Measurements from ENCODE around the gene HSPA8.
"Not testable (repeated sequence)": the region's sequence is repeated elsewhere in the genome, so short reads cannot be mapped to it uniquely, and the experiment has no call there.

HSPA8 gene

DNA sequence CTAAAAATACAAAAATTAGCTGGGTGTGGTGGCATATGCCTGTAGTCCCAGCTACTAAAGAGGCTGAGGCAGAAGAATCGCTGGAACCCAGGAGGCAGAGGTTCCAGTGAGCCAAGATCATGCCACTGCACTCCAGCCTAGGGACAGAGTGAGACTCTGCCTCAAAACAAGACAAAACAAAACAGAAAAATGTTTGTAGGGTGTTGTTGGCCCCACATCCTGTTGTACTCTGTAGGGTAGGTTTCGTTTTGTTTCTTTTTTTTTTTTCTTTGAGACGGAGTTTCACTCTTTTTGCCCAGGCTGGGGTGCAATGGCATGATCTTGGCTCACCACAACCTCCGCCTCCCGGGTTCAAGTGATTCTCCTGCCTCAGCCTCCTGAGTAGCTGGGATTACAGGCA, 25.7 kb upstream of the HSPA8 start:
- not testable (repeated sequence) for H2AK5ac ChIP-seq (ENCODE audit: low read length, severe bottlenecking); H2BK5ac ChIP-seq (ENCODE audit: low read depth, low read length, poor library complexity, severe bottlenecking); H3K23ac ChIP-seq (ENCODE audit: low read length in 2 of 2); H3K9me3 ChIP-seq (ENCODE audit: control insufficient read depth, low read length); DNase-seq; H3K4me3 ChIP-seq (ENCODE audit: insufficient read depth in 1 of 2, low read depth in 1 of 2, low read length in 2 of 2); H3K79me1 ChIP-seq (replicated peaks; ENCODE audit: low read length, poor library complexity, severe bottlenecking); H4K8ac ChIP-seq (ENCODE audit: low read length); H3K27ac ChIP-seq (ENCODE audit: low read length, poor library complexity, severe bottlenecking); H3K4me2 ChIP-seq (ENCODE audit: low read length, poor library complexity, severe bottlenecking); H3K14ac ChIP-seq (ENCODE audit: low read length in 2 of 2); H4K91ac ChIP-seq (ENCODE audit: low read length); H3K18ac ChIP-seq (ENCODE audit: low read depth in 1 of 2, low read length in 2 of 2); H3K4ac ChIP-seq (ENCODE audit: low read depth in 1 of 2, low read length in 2 of 2); H2BK15ac ChIP-seq (ENCODE audit: low read depth, poor library complexity, severe bottlenecking); H2BK120ac ChIP-seq (ENCODE audit: low read depth, low read length); H2AFZ ChIP-seq (ENCODE audit: low read depth, low read length); H3K9ac ChIP-seq (ENCODE audit: low read length); H2BK12ac ChIP-seq (ENCODE audit: low read length in 2 of 2); H3K27me3 ChIP-seq (ENCODE audit: control insufficient read depth in 1 of 2, insufficient read depth in 1 of 2, low read length in 2 of 2)
- Histone ChIP-seq H3K36me3 (ENCODE audit: control insufficient read depth in 1 of 2, insufficient read depth in 2 of 2, low read depth in 1 of 2, low read length in 2 of 2) (peaks cover 0 to 68% of the 10 kb centered on the region in 2 experiments), H3K4me1 (ENCODE audit: control insufficient read depth, insufficient read depth, low read depth, low read length) (peaks cover 11% of the 10 kb centered on the region)
- 94% methylated on average over 5 of the region's 5 CpGs for WGBS

DNA sequence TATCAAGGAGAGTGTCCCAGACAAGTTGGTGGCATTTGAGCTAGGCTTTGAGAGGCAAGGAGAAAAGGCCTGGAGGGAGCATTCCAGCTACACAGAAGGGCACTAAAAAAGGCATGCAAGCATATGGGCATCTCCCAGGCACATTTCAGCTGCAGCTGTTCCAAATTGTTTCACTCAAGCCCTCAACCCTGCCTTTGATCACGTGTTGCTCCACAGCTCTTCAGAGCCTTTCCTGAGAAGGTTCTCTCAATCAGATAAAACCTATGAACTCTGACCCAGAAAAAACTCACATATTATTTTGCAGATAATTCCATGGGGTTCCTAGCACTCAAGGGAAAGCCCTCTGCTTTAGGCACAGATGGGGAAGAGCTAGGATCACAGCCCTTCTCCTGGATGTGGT, 24.4 kb upstream of the HSPA8 start:
- H2BK12ac ChIP-seq (ENCODE audit: low read length in 2 of 2) = no peak overlapping the region
- H3K4ac ChIP-seq (ENCODE audit: low read depth in 1 of 2, low read length in 2 of 2) = no peak overlapping the region
- H3K4me1 ChIP-seq (ENCODE audit: control insufficient read depth, insufficient read depth, low read depth, low read length) = peaks cover 6% of the 10 kb centered on the region
- peaks cover 2% of the 10 kb centered on the region for H3K79me1 ChIP-seq (replicated peaks; ENCODE audit: low read length, poor library complexity, severe bottlenecking)
- no peak overlapping the region for H2AFZ ChIP-seq (ENCODE audit: low read depth, low read length)
- H4K91ac ChIP-seq (ENCODE audit: low read length) = no peak overlapping the region
- no peak overlapping the region for H2BK5ac ChIP-seq (ENCODE audit: low read depth, low read length, poor library complexity, severe bottlenecking)
- H2BK120ac ChIP-seq (ENCODE audit: low read depth, low read length) = no peak overlapping the region
- peaks cover 0 to 73% of the 10 kb centered on the region in 2 experiments for H3K36me3 ChIP-seq (ENCODE audit: control insufficient read depth in 1 of 2, insufficient read depth in 2 of 2, low read depth in 1 of 2, low read length in 2 of 2)
- no peak overlapping the region for H3K18ac ChIP-seq (ENCODE audit: low read depth in 1 of 2, low read length in 2 of 2)
- H2AK5ac ChIP-seq (ENCODE audit: low read length, severe bottlenecking) = no peak overlapping the region
- WGBS = 34% methylated on average over 1 of the region's 1 CpG
- no peak overlapping the region for H3K9ac ChIP-seq (ENCODE audit: low read length)
- no peaks in the 10 kb centered on the region for H3K9me3 ChIP-seq (ENCODE audit: control insufficient read depth, low read length)
- H3K4me3 ChIP-seq (ENCODE audit: insufficient read depth in 1 of 2, low read depth in 1 of 2, low read length in 2 of 2) = no peak overlapping the region
- DNase-seq = no peak
- H3K14ac ChIP-seq (ENCODE audit: low read length in 2 of 2) = no peak overlapping the region
- no peak overlapping the region for H4K8ac ChIP-seq (ENCODE audit: low read length)
- no peaks in the 10 kb centered on the region for H3K27me3 ChIP-seq (ENCODE audit: control insufficient read depth in 1 of 2, insufficient read depth in 1 of 2, low read length in 2 of 2)
- no peak overlapping the region for H3K27ac ChIP-seq (ENCODE audit: low read length, poor library complexity, severe bottlenecking)
- no peak overlapping the region for H2BK15ac ChIP-seq (ENCODE audit: low read depth, poor library complexity, severe bottlenecking)
- H3K4me2 ChIP-seq (ENCODE audit: low read length, poor library complexity, severe bottlenecking) = no peak overlapping the region
- no peak overlapping the region for H3K23ac ChIP-seq (ENCODE audit: low read length in 2 of 2)

DNA sequence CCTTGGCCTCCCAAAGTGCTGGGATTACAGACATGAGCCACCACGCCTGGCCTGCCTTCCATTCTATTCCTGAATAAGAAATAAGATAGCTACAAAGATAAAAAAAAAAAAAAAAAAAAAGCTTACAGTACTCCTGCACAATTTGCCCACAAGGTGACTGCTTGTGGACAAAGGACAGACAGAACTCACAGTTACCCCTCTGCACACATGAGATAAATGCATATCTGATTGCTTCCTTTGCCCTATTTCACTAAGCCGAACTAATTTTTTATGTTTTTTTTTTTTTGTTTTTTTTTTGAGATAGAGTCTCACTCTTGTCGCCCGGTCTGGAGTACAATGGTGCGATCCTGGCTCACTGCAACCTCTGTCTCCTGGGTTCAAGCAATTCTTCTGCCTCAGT, 23.6 kb upstream of the HSPA8 start:
- WGBS = 100% methylated on average over 4 of the region's 5 CpGs
- Histone ChIP-seq H2BK15ac (ENCODE audit: low read depth, poor library complexity, severe bottlenecking) (no peak overlapping the region), H2BK12ac (ENCODE audit: low read length in 2 of 2) (no peak overlapping the region), H3K4ac (ENCODE audit: low read depth in 1 of 2, low read length in 2 of 2) (no peak overlapping the region), H4K8ac (ENCODE audit: low read length) (no peak overlapping the region), H2AFZ (ENCODE audit: low read depth, low read length) (no peak overlapping the region), H3K23ac (ENCODE audit: low read length in 2 of 2) (no peak overlapping the region), H2AK5ac (ENCODE audit: low read length, severe bottlenecking) (no peak overlapping the region), H3K36me3 (ENCODE audit: control insufficient read depth in 1 of 2, insufficient read depth in 2 of 2, low read depth in 1 of 2, low read length in 2 of 2) (peaks cover 0 to 73% of the 10 kb centered on the region in 2 experiments), H4K91ac (ENCODE audit: low read length) (no peak overlapping the region), H3K18ac (ENCODE audit: low read depth in 1 of 2, low read length in 2 of 2) (no peak overlapping the region), H3K27ac (ENCODE audit: low read length, poor library complexity, severe bottlenecking) (no peak overlapping the region), H2BK5ac (ENCODE audit: low read depth, low read length, poor library complexity, severe bottlenecking) (no peak overlapping the region), H3K4me1 (ENCODE audit: control insufficient read depth, insufficient read depth, low read depth, low read length) (peaks cover 3% of the 10 kb centered on the region), H3K4me2 (ENCODE audit: low read length, poor library complexity, severe bottlenecking) (no peak overlapping the region), H3K14ac (ENCODE audit: low read length in 2 of 2) (no peak overlapping the region), H2BK120ac (ENCODE audit: low read depth, low read length) (no peak overlapping the region), H3K9me3 (ENCODE audit: control insufficient read depth, low read length) (no peaks in the 10 kb centered on the region), H3K9ac (ENCODE audit: low read length) (no peak overlapping the region), H3K79me1 (replicated peaks; ENCODE audit: low read length, poor library complexity, severe bottlenecking) (peaks cover 2% of the 10 kb centered on the region), H3K4me3 (ENCODE audit: insufficient read depth in 1 of 2, low read depth in 1 of 2, low read length in 2 of 2) (no peak overlapping the region), H3K27me3 (ENCODE audit: control insufficient read depth in 1 of 2, insufficient read depth in 1 of 2, low read length in 2 of 2) (no peaks in the 10 kb centered on the region)
- DNase-seq = no peak

DNA sequence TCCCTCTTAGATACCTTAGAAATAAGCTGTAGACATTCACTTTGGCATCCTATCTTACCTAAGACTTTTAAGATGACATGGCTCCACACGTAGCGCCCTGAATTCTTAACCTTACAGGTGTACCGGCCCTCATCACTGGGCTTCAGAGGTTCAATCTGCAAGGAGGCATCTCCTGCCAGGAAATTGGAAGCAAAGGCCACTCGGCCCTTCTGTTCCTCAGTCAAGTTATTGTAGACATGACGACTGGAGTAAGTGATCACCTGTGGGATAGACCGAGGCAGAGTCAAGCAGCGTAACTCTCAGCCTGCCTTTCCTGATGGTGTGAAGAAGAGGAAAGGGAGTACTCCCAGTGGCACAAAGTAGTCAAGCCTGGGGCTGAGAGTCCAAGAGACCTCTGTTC, 22.5 kb upstream of the HSPA8 start:
- no peak overlapping the region for H4K8ac ChIP-seq (ENCODE audit: low read length)
- H3K4ac ChIP-seq (ENCODE audit: low read depth in 1 of 2, low read length in 2 of 2) = no peak overlapping the region
- peaks cover 3% of the 10 kb centered on the region for H3K4me1 ChIP-seq (ENCODE audit: control insufficient read depth, insufficient read depth, low read depth, low read length)
- 96% methylated on average over 7 of the region's 7 CpGs for WGBS
- no peak overlapping the region for H3K18ac ChIP-seq (ENCODE audit: low read depth in 1 of 2, low read length in 2 of 2)
- H3K27me3 ChIP-seq (ENCODE audit: control insufficient read depth in 1 of 2, insufficient read depth in 1 of 2, low read length in 2 of 2) = no peaks in the 10 kb centered on the region
- no peak overlapping the region for H3K27ac ChIP-seq (ENCODE audit: low read length, poor library complexity, severe bottlenecking)
- H3K9me3 ChIP-seq (ENCODE audit: control insufficient read depth, low read length) = no peaks in the 10 kb centered on the region
- H3K14ac ChIP-seq (ENCODE audit: low read length in 2 of 2) = no peak overlapping the region
- peak overlapping the region; percentile 6 for H2AK5ac ChIP-seq (ENCODE audit: low read length, severe bottlenecking)
- H3K9ac ChIP-seq (ENCODE audit: low read length) = peak overlapping the region; percentile 84
- peaks cover 0 to 79% of the 10 kb centered on the region in 2 experiments for H3K36me3 ChIP-seq (ENCODE audit: control insufficient read depth in 1 of 2, insufficient read depth in 2 of 2, low read depth in 1 of 2, low read length in 2 of 2)
- H2AFZ ChIP-seq (ENCODE audit: low read depth, low read length) = no peak overlapping the region
- no peak overlapping the region for H4K91ac ChIP-seq (ENCODE audit: low read length)
- no peak for DNase-seq
- H3K23ac ChIP-seq (ENCODE audit: low read length in 2 of 2) = no peak overlapping the region
- no peak overlapping the region for H3K4me3 ChIP-seq (ENCODE audit: insufficient read depth in 1 of 2, low read depth in 1 of 2, low read length in 2 of 2)
- H2BK120ac ChIP-seq (ENCODE audit: low read depth, low read length) = no peak overlapping the region
- H2BK5ac ChIP-seq (ENCODE audit: low read depth, low read length, poor library complexity, severe bottlenecking) = no peak overlapping the region
- no peak overlapping the region for H2BK15ac ChIP-seq (ENCODE audit: low read depth, poor library complexity, severe bottlenecking)
- H2BK12ac ChIP-seq (ENCODE audit: low read length in 2 of 2) = no peak overlapping the region
- H3K79me1 ChIP-seq (replicated peaks; ENCODE audit: low read length, poor library complexity, severe bottlenecking) = peaks cover 2% of the 10 kb centered on the region
- no peak overlapping the region for H3K4me2 ChIP-seq (ENCODE audit: low read length, poor library complexity, severe bottlenecking)
